A549 (cell line): ENCODE results near the gene E2F2. TPM values are rescaled to one million over a fixed set of nuclear protein-coding genes. Genes with fewer than 3 reads are reported as not detected.
"Not testable (repeated sequence)": the region's sequence is repeated elsewhere in the genome, so short reads cannot be mapped to it uniquely, and the experiment has no call there.

Source experiments
- ATAC-seq, 2 experiments: fragments of 200-7000 bp in 1 of 2; fragments of >200 bp in 1 of 2; cut with Nextera tagmentation in 1 of 2; cut with Tn5 transposase in 1 of 2; 3 replicates each; pipeline versions ENCODE4 v1.8.0 to v1.9.1; 2018 to 2020; ENCODE audit warnings: mild to moderate bottlenecking in 1 of 2, moderate library complexity in 1 of 2
- CTCF ChIA-PET: fragments of 300-600 bp; sonication (Branson Sonifier 250); formaldehyde crosslinking; extraction: SDS; loops from one replicate; lab custom pipeline; 2021; ENCODE audit warnings: antibody characterized with exemption, inconsistent platforms; lab: Yijun Ruan, JAX
- POLR2A ChIA-PET: fragments of 350-600 bp; formaldehyde crosslinking; extraction: SDS; loops from one replicate; lab custom pipeline; 2021; ENCODE audit warnings: antibody characterized with exemption, inconsistent platforms; lab: Yijun Ruan, JAX
- DNase-seq, 2 experiments: peaks; one replicate each; pipeline versions ENCODE4 v3.0.0 to v3.0.0-alpha.2; 2011 to 2016; ENCODE audit warnings: low read depth in 1 of 2, low spot score in 1 of 2
- FAIRE-seq: peaks from 2 replicates; lab custom pipeline; 2011; peaks lifted over from hg19 to GRCh38; lab: Jason Lieb, UNC
- H3K27ac ChIP-seq, 2 experiments: fragments of >200 bp; sonication (Bioruptor Twin); formaldehyde crosslinking; 3 replicates each; pipeline ENCODE4 v1.5.1; 2016 to 2017
- H3K4me1 ChIP-seq: fragments of >200 bp; sonication (Bioruptor Twin); formaldehyde crosslinking; 3 replicates; pipeline ENCODE4 v1.6.1; 2016
- H3K4me2 ChIP-seq: fragments of >200 bp; sonication (Bioruptor Twin); formaldehyde crosslinking; 3 replicates; pipeline ENCODE4 v1.6.1; 2016
- H3K4me3 ChIP-seq: fragments of >200 bp; sonication (Bioruptor Twin); formaldehyde crosslinking; 3 replicates; pipeline ENCODE4 v1.5.1; 2016
- H3K9me3 ChIP-seq: fragments of >200 bp; sonication (Bioruptor Twin); formaldehyde crosslinking; 3 replicates; pipeline ENCODE4 v1.6.1; 2016
- CBX8 ChIP-seq: fragments of 200-600 bp; sonication (generic); IDR thresholded peaks from 2 replicates; pipeline ENCODE4 v1.6.1; 2016
- CEBPB ChIP-seq, 2 experiments: fragments of >200 bp in 1 of 2; sonication (Bioruptor Twin) in 1 of 2; formaldehyde crosslinking in 1 of 2; IDR thresholded peaks; 2 replicates each; pipeline ENCODE4 v1.6.1; 2012 to 2016
- CHD4 ChIP-seq: fragments of 200-600 bp; sonication (generic); IDR thresholded peaks from 2 replicates; pipeline ENCODE4 v1.6.1; 2016; ENCODE audit warnings: antibody characterized with exemption, mild to moderate bottlenecking, borderline replicate concordance
- EHMT2 ChIP-seq: fragments of 200-600 bp; sonication (generic); IDR thresholded peaks from 2 replicates; pipeline ENCODE4 v1.6.1; 2016; ENCODE audit warnings: antibody characterized with exemption, low read depth, mild to moderate bottlenecking, moderate library complexity
- EP300 ChIP-seq, 2 experiments: fragments of >200 bp; sonication (Bioruptor Twin); formaldehyde crosslinking; IDR thresholded peaks; 2 replicates in 1 of 2; 3 replicates in 1 of 2; pipeline ENCODE4 v1.6.1; 2016 to 2017
- FOSL2 ChIP-seq, 2 experiments: fragments of 450-650 bp in 1 of 2; fragments of >200 bp in 1 of 2; sonication (Bioruptor Twin) in 1 of 2; formaldehyde crosslinking; IDR thresholded peaks; 2 replicates each; pipeline versions ENCODE4 v1.5.0 to v1.6.1; 2016 to 2020; ENCODE audit warnings: mild to moderate bottlenecking in 1 of 2, moderate library complexity in 1 of 2
- FOXS1 ChIP-seq: fragments of 250-450 bp; sonication (Bioruptor Pico); IDR thresholded peaks from 2 replicates; pipeline ENCODE4 v1.5.0; 2020; ENCODE audit warnings: mild to moderate bottlenecking, moderate library complexity
- HES2 ChIP-seq: fragments of >200 bp; sonication (Bioruptor Twin); formaldehyde crosslinking; IDR thresholded peaks from 2 replicates; pipeline ENCODE4 v1.6.1; 2016
- HOXA7 ChIP-seq: fragments of 250-450 bp; sonication (Bioruptor Pico); IDR thresholded peaks from 2 replicates; pipeline ENCODE4 v1.5.0; 2020; ENCODE audit warnings: mild to moderate bottlenecking, moderate library complexity
- HOXB5 ChIP-seq: fragments of 250-450 bp; sonication (Bioruptor Pico); IDR thresholded peaks from 2 replicates; pipeline ENCODE4 v1.5.0; 2020; ENCODE audit warnings: mild to moderate bottlenecking, moderate library complexity
- JUN ChIP-seq, 2 experiments: fragments of >200 bp; sonication (Bioruptor Twin); formaldehyde crosslinking; IDR thresholded peaks; 2 replicates in 1 of 2; 3 replicates in 1 of 2; pipeline ENCODE4 v1.6.1; 2016 to 2017
- KDM1A ChIP-seq: fragments of 200-600 bp; sonication (generic); IDR thresholded peaks from 2 replicates; pipeline ENCODE4 v1.6.1; 2016; ENCODE audit warnings: low read depth, mild to moderate bottlenecking
- KDM5A ChIP-seq: fragments of 200-600 bp; sonication (generic); IDR thresholded peaks from 2 replicates; pipeline ENCODE4 v1.6.1; 2016; ENCODE audit warnings: antibody characterized with exemption, mild to moderate bottlenecking
- MAFK ChIP-seq: fragments of 450-650 bp; IDR thresholded peaks from 2 replicates; pipeline ENCODE4 v1.6.1; 2014; ENCODE audit not compliant: partially characterized antibody
- NFE2L2 ChIP-seq: fragments of 150-350 bp; conservative IDR thresholded peaks from 2 replicates; pipeline ENCODE4 v1.6.1; 2014; ENCODE audit warnings: low read length
- NPAS2 ChIP-seq: fragments of 250-450 bp; sonication (Bioruptor Pico); IDR thresholded peaks from 2 replicates; pipeline ENCODE4 v1.8.0; 2022; ENCODE audit warnings: mild to moderate bottlenecking, moderate library complexity, borderline replicate concordance
- PHF8 ChIP-seq: fragments of 200-600 bp; sonication (generic); IDR thresholded peaks from 2 replicates; pipeline ENCODE4 v1.6.1; 2016; ENCODE audit warnings: low read depth, mild to moderate bottlenecking, antibody characterized with exemption, moderate library complexity, borderline replicate concordance
- RCOR1 ChIP-seq: fragments of 150-350 bp; IDR thresholded peaks from 2 replicates; pipeline ENCODE4 v1.6.1; 2014; ENCODE audit warnings: antibody characterized with exemption, low read length, low read depth
- REST ChIP-seq: fragments of 200-600 bp; sonication (generic); IDR thresholded peaks from 2 replicates; pipeline ENCODE4 v1.6.1; 2016; ENCODE audit warnings: antibody characterized with exemption, mild to moderate bottlenecking, moderate library complexity
- TP53 ChIP-seq: fragments of 250-450 bp; sonication (Bioruptor Pico); IDR thresholded peaks from 2 replicates; pipeline ENCODE4 v1.5.0; 2021; ENCODE audit warnings: mild to moderate bottlenecking, moderate library complexity
- WGBS: methylation state at CpG from one replicate; pipeline ENCODE4 v1.1.6; 2017; ENCODE audit errors: missing lambda C conversion rate; 5-methylcytosine and 5-hydroxymethylcytosine counted together
- polyA plus RNA-seq, 4 experiments: library from polyadenylated mRNA; depleted of rRNA in 3 of 4; stranded (reverse); fragments of >200 nt; fragmentation: RNase III in 1 of 4; extraction: RNeasy Plus Mini Kit Qiagen cat#74134 plus additional on column Dnase treatment in 1 of 4; gene quantifications; 2 replicates in 3 of 4; 3 replicates in 1 of 4; pipeline ENCODE4 v1.2.3, GENCODE V29; 2011 to 2017
- TF ChIP-seq, protein P1 (sequence below): fragments of 250-450 bp; sonication (Bioruptor Pico); IDR thresholded peaks from 2 replicates; pipeline ENCODE4 v1.5.0; 2021; ENCODE audit warnings: mild to moderate bottlenecking, moderate library complexity, borderline replicate concordance

The E2F2 gene
- polyA plus RNA-seq, 2 of the 4 experiments (the other 2 are of a cell fraction) = 0.90 to 3.4 TPM

DNA sequence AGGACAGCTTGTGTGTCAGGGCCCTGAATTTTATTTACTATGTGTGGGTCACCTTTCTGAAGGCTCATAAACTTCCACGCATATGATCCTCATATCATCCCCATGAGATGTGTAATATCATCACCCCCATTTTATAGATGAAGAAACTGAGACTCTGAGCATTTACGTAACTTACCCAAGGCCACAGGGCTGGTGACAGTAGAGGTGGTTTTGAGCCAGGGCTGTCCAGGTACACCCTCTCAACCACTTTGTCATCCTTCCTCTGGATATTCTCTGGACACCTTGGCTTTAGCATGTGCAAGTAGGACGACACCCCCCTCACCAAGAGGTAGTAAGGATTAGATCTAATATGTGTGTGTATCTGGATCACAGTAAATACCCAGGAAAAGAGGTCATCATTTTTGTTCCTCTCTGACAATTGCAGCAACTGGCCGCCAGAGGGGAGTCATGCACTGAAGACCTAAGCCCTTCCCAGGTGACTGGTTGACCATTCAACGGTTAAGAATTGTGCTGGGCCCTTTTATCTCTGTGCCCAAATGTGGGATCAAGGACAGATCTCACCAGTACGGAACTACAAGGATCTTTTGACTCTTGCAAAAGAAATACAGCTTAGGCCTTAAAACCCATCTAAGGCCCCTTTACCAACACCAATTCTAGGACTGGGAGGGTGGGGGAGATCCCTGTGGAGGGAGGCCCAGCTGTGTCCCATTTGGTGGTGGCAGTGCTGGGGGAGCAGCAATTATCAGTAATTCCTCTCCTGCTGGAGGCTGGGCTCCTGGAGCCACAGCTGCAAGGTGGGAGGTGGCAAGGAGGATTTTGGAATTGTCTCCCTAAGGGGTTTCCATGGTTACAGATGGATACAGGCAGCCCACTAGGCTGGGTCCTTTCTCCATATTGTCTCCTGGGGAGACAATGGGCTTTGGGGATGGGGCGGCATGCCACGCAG, 13.7 kb upstream of the E2F2 start (continued):
- TF ChIP-seq REST = no peak
- no peak for TF ChIP-seq JUN (IDR thresholded peaks at IDR 0.05)
- no peak for TF ChIP-seq FOSL2 (IDR thresholded peaks at IDR 0.05)
- TF ChIP-seq FOSL2 (CRISPR knock-in tag; IDR thresholded peaks at IDR 0.05) = peak; percentile 17; the same call in 1 of the 2 replicates
- no peak for TF ChIP-seq KDM5A
- TF ChIP-seq NFE2L2 = no peak
- TF ChIP-seq HOXB5 (CRISPR knock-in tag) = no peak
- peak in 1 of 2 experiments; percentile 5; a peak in 1 of 4 replicates for TF ChIP-seq CEBPB (IDR thresholded peaks at IDR 0.05)
- TF ChIP-seq CBX8 = no peak
- TF ChIP-seq CHD4 = no peak
- TF ChIP-seq KDM1A = no peak
- no peak for TF ChIP-seq EHMT2

DNA sequence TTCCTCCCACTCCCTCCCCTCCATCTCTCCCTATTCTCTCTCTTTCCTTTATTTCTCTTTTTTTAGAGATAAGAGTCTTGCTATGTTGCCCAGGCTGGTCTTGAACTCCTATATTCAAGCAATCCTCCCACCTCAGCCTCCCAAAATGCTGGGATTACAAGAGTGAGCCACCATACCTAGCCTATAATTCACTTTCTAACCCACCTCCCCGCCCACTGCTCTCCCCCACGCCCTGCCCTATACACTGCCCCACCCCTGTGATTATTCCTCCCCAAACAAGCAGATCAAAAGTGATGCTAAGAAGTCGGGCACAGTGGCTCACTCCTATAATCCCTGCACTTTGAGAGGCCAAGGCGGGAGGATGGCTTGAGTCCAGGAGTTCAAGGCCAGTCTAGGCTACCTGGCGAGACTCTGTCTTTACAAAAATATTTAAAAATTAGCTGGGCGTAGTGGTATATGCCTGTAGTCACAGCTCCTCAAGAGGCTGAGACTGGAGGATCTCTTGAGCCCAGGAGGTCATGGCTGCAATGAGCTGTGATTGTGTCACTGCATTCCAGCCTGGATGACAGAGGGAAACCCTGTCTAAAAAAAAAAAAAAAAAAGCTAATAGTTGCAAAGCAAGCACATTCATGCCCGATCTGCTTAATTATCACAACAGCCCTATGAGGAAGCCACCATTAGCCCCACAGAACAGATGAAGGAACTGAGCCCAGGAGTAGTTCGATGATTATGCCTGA, 12.8 kb upstream of the E2F2 start:
- 64% methylated on average over 6 of the region's 8 CpGs for WGBS
- FAIRE-seq (no peak), DNase-seq (no peak), ATAC-seq (no peak)
- Histone ChIP-seq H3K9me3 (no peaks in the 10 kb centered on the region), H3K4me3 (no peak overlapping the region), H3K27ac (peak overlapping the region in 1 of 2 experiments; percentile 88; a peak in 4 of 6 replicates), H3K4me1 (peaks cover 44% of the 10 kb centered on the region)
- POLR2A ChIA-PET = interaction anchor here (0.6 to 1.9 kb wide), 6 partner anchors 10 to 565 kb away, joined by 3 to 12 read pairs (median 4); partner anchors contain the start of genes ID3 and RPL11
- CTCF ChIA-PET = interaction anchor here (0.7 to 29.3 kb wide), 21 partner anchors 9 to 208 kb away, joined by 3 to 699 read pairs (median 4); no protein-coding TSS in a partner anchor
- no peak for TF ChIP-seq HES2
- no peak for TF ChIP-seq NPAS2 (CRISPR knock-in tag)
- TF ChIP-seq, protein P1, sequence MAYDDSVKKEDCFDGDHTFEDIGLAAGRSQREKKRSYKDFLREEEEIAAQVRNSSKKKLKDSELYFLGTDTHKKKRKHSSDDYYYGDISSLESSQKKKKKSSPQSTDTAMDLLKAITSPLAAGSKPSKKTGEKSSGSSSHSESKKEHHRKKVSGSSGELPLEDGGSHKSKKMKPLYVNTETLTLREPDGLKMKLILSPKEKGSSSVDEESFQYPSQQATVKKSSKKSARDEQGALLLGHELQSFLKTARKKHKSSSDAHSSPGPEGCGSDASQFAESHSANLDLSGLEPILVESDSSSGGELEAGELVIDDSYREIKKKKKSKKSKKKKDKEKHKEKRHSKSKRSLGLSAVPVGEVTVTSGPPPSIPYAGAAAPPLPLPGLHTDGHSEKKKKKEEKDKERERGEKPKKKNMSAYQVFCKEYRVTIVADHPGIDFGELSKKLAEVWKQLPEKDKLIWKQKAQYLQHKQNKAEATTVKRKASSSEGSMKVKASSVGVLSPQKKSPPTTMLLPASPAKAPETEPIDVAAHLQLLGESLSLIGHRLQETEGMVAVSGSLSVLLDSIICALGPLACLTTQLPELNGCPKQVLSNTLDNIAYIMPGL (CRISPR knock-in tag) = no peak
- no peak for TF ChIP-seq PHF8
- TF ChIP-seq FOXS1 (CRISPR knock-in tag) = no peak
- TF ChIP-seq REST = no peak
- TF ChIP-seq EP300 (IDR thresholded peaks at IDR 0.05) = no peak
- no peak for TF ChIP-seq HOXA7 (CRISPR knock-in tag)
- TF ChIP-seq RCOR1 = no peak
- no peak for TF ChIP-seq CHD4
- TF ChIP-seq TP53 = no peak
- no peak for TF ChIP-seq MAFK
- TF ChIP-seq, all 56 proteins: peak for 0
- H3K4me2 ChIP-seq = no peak overlapping the region

DNA sequence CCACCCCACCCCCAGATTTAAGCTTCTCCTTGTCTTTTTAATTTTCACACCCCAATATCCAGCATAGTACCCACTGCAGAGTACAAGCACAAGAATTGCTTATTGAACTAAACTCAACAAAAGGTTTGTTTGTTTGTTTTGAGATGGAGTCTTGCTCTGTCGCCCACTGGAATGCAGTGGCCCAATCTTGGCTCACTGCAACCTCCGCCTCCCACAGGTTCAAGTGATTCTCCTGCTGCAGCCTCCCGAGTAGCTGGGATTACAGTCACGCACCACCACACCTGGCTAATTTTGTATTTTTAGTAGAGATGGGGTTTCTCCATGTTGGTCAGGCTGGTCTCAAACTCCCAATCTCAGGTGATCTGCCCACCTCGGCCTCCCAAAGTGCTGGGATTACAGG, 11.9 kb upstream of the E2F2 start:
- H3K4me2 ChIP-seq, H3K9me3 ChIP-seq, ATAC-seq, FAIRE-seq, DNase-seq, POLR2A ChIA-PET, H3K4me3 ChIP-seq: not testable (repeated sequence)
- CTCF ChIA-PET = interaction anchor here (0.9 to 29.3 kb wide), 6 partner anchors 8 to 566 kb away, joined by 3 to 699 read pairs (median 6); no protein-coding TSS in a partner anchor
- WGBS = 79% methylated on average over 3 of the region's 5 CpGs
- peaks cover 35% of the 10 kb centered on the region for H3K4me1 ChIP-seq
- H3K27ac ChIP-seq = peak overlapping the region in 1 of 2 experiments; percentile 35; a peak in 1 of 6 replicates
